A673 (cell line): ENCODE results near the gene FAM163B. TPM values are rescaled to one million over a fixed set of nuclear protein-coding genes. Genes with fewer than 3 reads are reported as not detected.

Experiments
- BruUV-seq: library from RNA; stranded (reverse); fragments of 400-500 nt; replicated peaks from 2 replicates; lab custom pipeline; 2021; lab: Mats Ljungman, UMichigan
- CTCF ChIA-PET: fragments of 300-600 bp; sonication (Branson Sonifier 250); formaldehyde crosslinking; loops from one replicate; lab custom pipeline; 2022; ENCODE audit warnings: antibody characterized with exemption; lab: Charles Lee
- POLR2A ChIA-PET: fragments of 300-600 bp; sonication (Branson Sonifier 250); formaldehyde crosslinking; loops from one replicate; lab custom pipeline; 2022; ENCODE audit warnings: antibody characterized with exemption; ENCODE audit not compliant: low non-redundant PET; lab: Charles Lee
- DNase-seq: peaks from one replicate; pipeline ENCODE4 v3.0.0-alpha.2; 2015; ENCODE audit warnings: low spot score
- H3K27ac ChIP-seq: fragments of 200-600 bp; sonication (generic); 2 replicates; pipeline ENCODE4 v1.5.1; 2016; ENCODE audit warnings: mixed run types, low read depth, mild to moderate bottlenecking, mixed read lengths, antibody characterized with exemption, low read length; ENCODE audit not compliant: poor library complexity, severe bottlenecking
- H3K27me3 ChIP-seq: fragments of 200-600 bp; sonication (generic); replicated peaks from 2 replicates; pipeline ENCODE4 v1.6.1; 2017; ENCODE audit warnings: mixed run types, low read depth, mild to moderate bottlenecking, mixed read lengths, antibody characterized with exemption, low read length; ENCODE audit not compliant: insufficient read depth, poor library complexity
- H3K36me3 ChIP-seq: fragments of 200-600 bp; sonication (generic); 2 replicates; pipeline ENCODE4 v1.6.1; 2016; ENCODE audit warnings: mixed run types, mild to moderate bottlenecking, mixed read lengths, antibody characterized with exemption, low read length; ENCODE audit not compliant: insufficient read depth, poor library complexity, severe bottlenecking
- H3K4me1 ChIP-seq: fragments of 200-600 bp; sonication (generic); 2 replicates; pipeline ENCODE4 v1.6.1; 2017; ENCODE audit warnings: mixed run types, mild to moderate bottlenecking, mixed read lengths, antibody characterized with exemption, low read length; ENCODE audit not compliant: insufficient read depth, poor library complexity, severe bottlenecking
- H3K4me3 ChIP-seq: fragments of 200-600 bp; sonication (generic); 2 replicates; pipeline ENCODE4 v1.5.1; 2016; ENCODE audit warnings: low read depth, mixed run types, mild to moderate bottlenecking, mixed read lengths, low read length; ENCODE audit not compliant: poor library complexity, severe bottlenecking
- H3K9me3 ChIP-seq: fragments of 200-600 bp; sonication (generic); 2 replicates; pipeline ENCODE4 v1.6.1; 2016; ENCODE audit warnings: mixed run types, low read depth, mild to moderate bottlenecking, mixed read lengths, antibody characterized with exemption, low read length; ENCODE audit not compliant: poor library complexity, severe bottlenecking
- CTCF ChIP-seq: fragments of 300-800, 200-600 bp; sonication (generic); conservative IDR thresholded peaks from 2 replicates; pipeline ENCODE4 v1.5.1; 2017; ENCODE audit warnings: low read depth, mild to moderate bottlenecking, antibody characterized with exemption, low read length, moderate library complexity, mixed read lengths
- EZH2 ChIP-seq: fragments of 200-600 bp; sonication (generic); IDR thresholded peaks from 2 replicates; pipeline ENCODE4 v1.6.1; 2017; ENCODE audit warnings: borderline replicate concordance, low read depth, mild to moderate bottlenecking, mixed read lengths, antibody characterized with exemption, low read length; ENCODE audit not compliant: poor library complexity, severe bottlenecking
- intact Hi-C: fragments of 100-400 bp; cut with micrococcal nuclease; formaldehyde crosslinking; loops from one replicate; pipeline ENCODE4 v1.10.0; 2022; ENCODE audit not compliant: unreplicated experiment
- total RNA-seq: library from RNA; stranded (reverse); gene quantifications from 2 replicates; pipeline ENCODE4 v1.2.3, GENCODE V29; 2021

FAM163B gene
- total RNA-seq, 1 experiment from 2014 or later: not detected

GRCh38 chr9:133556354-133556753 is 52.8 kb downstream of the FAM163B start:
- no peak for DNase-seq
- POLR2A ChIA-PET: no interaction called here
- Histone ChIP-seq H3K27ac (no peak overlapping the region), H3K4me3 (no peak overlapping the region), H3K9me3 (no peaks in the 10 kb centered on the region), H3K36me3 (no peaks in the 10 kb centered on the region), H3K27me3 (no peaks in the 10 kb centered on the region), H3K4me1 (peaks cover 9% of the 10 kb centered on the region)
- TF ChIP-seq CTCF: no peak
- TF ChIP-seq EZH2: no peak
- intact Hi-C loops: no loop called here
- BruUV-seq: no TSS peak
- CTCF ChIA-PET: no interaction called here

GRCh38 chr9:133554729-133555128 is 54.5 kb downstream of the FAM163B start:
- no peaks in the 10 kb centered on the region for H3K36me3 ChIP-seq
- H3K9me3 ChIP-seq: no peaks in the 10 kb centered on the region
- peaks cover 9% of the 10 kb centered on the region for H3K4me1 ChIP-seq
- no TSS peak for BruUV-seq
- no peak for DNase-seq
- no peak for TF ChIP-seq CTCF
- no peak for TF ChIP-seq EZH2
- POLR2A ChIA-PET: no interaction called here
- no peak overlapping the region for H3K4me3 ChIP-seq
- CTCF ChIA-PET: no interaction called here
- no peak overlapping the region for H3K27ac ChIP-seq
- no peaks in the 10 kb centered on the region for H3K27me3 ChIP-seq
- intact Hi-C loops: no loop called here

GRCh38 chr9:133553973-133554713 is 55.0 kb downstream of the FAM163B start:
- ChIA-PET CTCF (no interaction called here), POLR2A (no interaction called here)
- DNase-seq: no peak
- Histone ChIP-seq H3K36me3 (no peaks in the 10 kb centered on the region), H3K9me3 (no peaks in the 10 kb centered on the region), H3K27me3 (no peaks in the 10 kb centered on the region), H3K4me1 (peaks cover 9% of the 10 kb centered on the region), H3K27ac (no peak overlapping the region), H3K4me3 (no peak overlapping the region)
- BruUV-seq: no TSS peak
- TF ChIP-seq CTCF: no peak
- intact Hi-C loops: no loop called here
